ENCODE measurements around the gene GBF1. TPM values are rescaled to one million over a fixed set of nuclear protein-coding genes. Genes with fewer than 3 reads are reported as not detected.

Gene GBF1
- total RNA-seq, 4 donors from 2014 or later, result 34.0 to 68.3 (median 53.5) TPM

DNA sequence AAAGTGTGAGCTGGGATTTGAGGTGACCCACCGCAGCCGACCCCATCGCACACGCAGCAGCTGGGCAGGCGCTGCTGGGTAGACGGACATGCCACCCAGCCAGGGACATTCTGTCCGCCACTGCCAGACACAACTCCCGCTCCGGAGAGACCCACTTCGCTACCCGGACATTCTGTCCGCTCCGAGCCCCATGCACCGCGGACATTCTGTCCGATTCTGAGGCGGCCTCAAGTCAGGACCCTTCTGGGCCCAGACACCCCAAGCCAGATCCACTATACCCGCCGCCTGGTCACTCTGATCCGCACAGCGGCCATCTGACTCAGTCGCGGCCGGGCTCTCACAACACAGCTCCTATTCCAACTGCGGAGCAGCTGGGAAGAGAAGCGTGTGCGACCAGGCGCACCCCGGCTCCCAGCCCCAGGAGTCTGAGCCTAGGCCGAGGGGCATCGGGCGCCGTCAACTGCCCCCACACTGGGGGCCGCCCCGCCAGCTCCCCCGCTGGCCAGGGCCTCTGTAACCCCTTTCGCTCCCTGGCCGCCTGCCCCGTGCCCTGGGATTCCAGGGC is 4.8 kb upstream of the GBF1 start:
- no peak for TF ChIP-seq POLR2A (IDR thresholded peaks at IDR 0.05)
- TF ChIP-seq, protein P1, sequence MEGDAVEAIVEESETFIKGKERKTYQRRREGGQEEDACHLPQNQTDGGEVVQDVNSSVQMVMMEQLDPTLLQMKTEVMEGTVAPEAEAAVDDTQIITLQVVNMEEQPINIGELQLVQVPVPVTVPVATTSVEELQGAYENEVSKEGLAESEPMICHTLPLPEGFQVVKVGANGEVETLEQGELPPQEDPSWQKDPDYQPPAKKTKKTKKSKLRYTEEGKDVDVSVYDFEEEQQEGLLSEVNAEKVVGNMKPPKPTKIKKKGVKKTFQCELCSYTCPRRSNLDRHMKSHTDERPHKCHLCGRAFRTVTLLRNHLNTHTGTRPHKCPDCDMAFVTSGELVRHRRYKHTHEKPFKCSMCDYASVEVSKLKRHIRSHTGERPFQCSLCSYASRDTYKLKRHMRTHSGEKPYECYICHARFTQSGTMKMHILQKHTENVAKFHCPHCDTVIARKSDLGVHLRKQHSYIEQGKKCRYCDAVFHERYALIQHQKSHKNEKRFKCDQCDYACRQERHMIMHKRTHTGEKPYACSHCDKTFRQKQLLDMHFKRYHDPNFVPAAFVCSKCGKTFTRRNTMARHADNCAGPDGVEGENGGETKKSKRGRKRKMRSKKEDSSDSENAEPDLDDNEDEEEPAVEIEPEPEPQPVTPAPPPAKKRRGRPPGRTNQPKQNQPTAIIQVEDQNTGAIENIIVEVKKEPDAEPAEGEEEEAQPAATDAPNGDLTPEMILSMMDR (IDR thresholded peaks at IDR 0.05), result no peak
- intact Hi-C loops (cut with DNase I), result no loop called here
- peak in 1 of 2 donors; percentile 18 for DNase-seq
- Histone ChIP-seq H3K4me3 (replicated peaks in 1 of 3) (peak overlapping the region in 2 of 3 donors; percentile 0 to 57), H3K27ac (no peak overlapping the region), H3K4me1 (peaks cover 8 to 20% of the 10 kb centered on the region in 2 donors), H3K9me3 (no peaks in the 10 kb centered on the region), H3K36me3 (no peaks in the 10 kb centered on the region), H3K27me3 (no peaks in the 10 kb centered on the region)
- WGBS, 2 donors, result 25 to 35% methylated on average over 16 to 23 of the region's 39 CpGs

DNA sequence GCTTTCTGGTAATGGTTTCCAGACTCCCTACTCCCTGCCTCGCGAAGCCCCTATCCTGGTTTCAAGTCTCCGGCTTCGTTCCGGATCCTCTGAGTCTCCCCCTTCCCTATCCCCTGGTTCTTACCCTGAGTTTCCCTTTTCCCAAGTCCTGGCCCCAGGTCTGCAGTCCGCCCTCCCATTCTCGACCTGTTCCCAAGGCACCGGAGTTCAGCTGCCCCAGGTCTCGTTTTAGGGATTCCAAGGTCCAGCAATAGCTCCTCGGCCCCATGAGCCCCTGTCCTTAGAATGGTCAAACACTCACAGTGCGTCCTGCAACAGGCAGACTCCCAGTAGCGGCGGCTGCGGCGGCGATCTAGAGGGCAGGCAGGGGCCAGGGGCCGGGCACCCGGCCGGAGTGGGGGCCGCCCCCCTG is 4.3 kb upstream of the GBF1 start:
- no peaks in the 10 kb centered on the region for H3K36me3 ChIP-seq
- H3K9me3 ChIP-seq, result no peaks in the 10 kb centered on the region
- peaks cover 8 to 20% of the 10 kb centered on the region in 2 donors for H3K4me1 ChIP-seq
- intact Hi-C loops (cut with DNase I), result no loop called here
- no peak overlapping the region for H3K27ac ChIP-seq
- TF ChIP-seq, protein P1 (IDR thresholded peaks at IDR 0.05), result no peak
- no peak for TF ChIP-seq POLR2A (IDR thresholded peaks at IDR 0.05)
- DNase-seq, result no peak
- peak overlapping the region; percentile 0 to 57 (median 34) for H3K4me3 ChIP-seq (replicated peaks in 1 of 3)
- no peaks in the 10 kb centered on the region for H3K27me3 ChIP-seq
- WGBS, 2 donors, result 3 to 4% methylated on average over 11 of the region's 20 CpGs

DNA sequence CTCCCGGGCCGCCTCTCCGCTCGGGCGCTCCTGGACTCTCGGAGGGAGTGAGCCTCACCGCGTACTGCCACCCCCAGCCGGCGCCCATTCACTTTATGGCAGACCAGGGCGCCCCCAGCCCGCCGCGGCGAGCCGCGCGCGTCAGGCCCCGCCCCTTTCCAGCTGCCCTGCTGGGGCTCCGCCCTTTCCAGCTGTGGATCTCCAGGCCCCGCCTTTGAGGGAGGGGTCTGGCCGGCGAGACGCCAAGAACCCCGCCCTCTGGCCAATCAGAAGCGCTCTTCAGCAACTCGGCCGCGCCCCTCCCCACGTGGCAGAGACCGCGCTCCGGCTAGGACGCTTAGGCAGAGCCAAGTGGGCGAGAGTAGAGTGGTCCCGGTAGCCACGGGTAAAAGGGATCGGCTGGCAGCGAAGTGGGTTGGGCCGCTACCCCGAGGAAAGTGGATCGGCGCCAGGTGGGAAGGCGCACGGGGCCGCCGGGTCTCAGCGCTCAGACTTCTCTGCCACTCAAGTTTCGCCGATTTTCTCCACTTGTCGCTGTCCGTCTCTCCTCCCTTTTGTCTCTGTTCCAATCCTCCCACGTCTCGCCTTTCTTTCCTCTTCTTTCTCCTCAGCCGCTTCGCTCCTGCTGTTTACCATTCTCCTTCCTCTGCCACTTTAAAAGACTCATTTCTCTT is 3.8 kb upstream of the GBF1 start, which contains the start of gene PITX3:
Gene PITX3 (minus strand): TSS at position 69 of the 674 bp plus-strand sequence. CDS start 9,432 bp downstream, outside the sequence.
- Histone ChIP-seq H3K4me1 (peaks cover 14 to 25% of the 10 kb centered on the region in 2 donors), H3K36me3 (no peaks in the 10 kb centered on the region), H3K27me3 (no peaks in the 10 kb centered on the region), H3K27ac (no peak within 1 kb of the TSS), H3K9me3 (no peaks in the 10 kb centered on the region), H3K4me3 (replicated peaks in 1 of 3) (peak within 1 kb of the TSS; percentile 0 to 57 (median 34))
- TF ChIP-seq POLR2A (IDR thresholded peaks at IDR 0.05), result peak in 1 of 2 donors; percentile 17
- TF ChIP-seq, protein P1 (IDR thresholded peaks at IDR 0.05), result no peak
- WGBS, 2 donors, result 3% methylated on average over 29 to 35 of the region's 57 CpGs
- peak; percentile 82 to 87 for DNase-seq
- intact Hi-C loops (cut with DNase I), result no loop called here

DNA sequence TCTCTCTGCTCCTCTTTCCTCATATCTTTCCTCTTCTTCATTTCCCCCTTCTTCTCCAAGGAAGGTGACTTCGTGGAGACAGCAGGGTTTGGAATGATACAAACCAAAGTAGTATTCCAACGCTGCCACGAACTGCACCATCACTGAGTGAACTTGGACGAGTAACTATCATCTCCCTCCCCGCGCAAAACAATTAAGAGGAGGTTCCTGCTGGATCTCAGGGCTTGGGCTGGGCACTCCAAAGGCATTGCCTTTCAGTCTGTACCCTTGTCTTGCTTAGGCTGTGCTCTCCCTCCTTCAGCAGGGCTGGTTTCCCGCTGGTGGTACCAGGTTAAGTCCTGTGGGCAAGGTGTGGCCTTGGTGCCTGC is 3.2 kb upstream of the GBF1 start:
- WGBS, 2 donors, result 32 to 36% methylated on average over 7 of the region's 7 CpGs
- Histone ChIP-seq H3K9me3 (no peaks in the 10 kb centered on the region), H3K27ac (no peak overlapping the region), H3K36me3 (no peaks in the 10 kb centered on the region), H3K4me3 (replicated peaks in 1 of 3) (peak overlapping the region in 1 of 3 donors; percentile 57), H3K4me1 (peaks cover 19 to 30% of the 10 kb centered on the region in 2 donors), H3K27me3 (no peaks in the 10 kb centered on the region)
- no peak for DNase-seq
- TF ChIP-seq POLR2A (IDR thresholded peaks at IDR 0.05), result no peak
- intact Hi-C loops (cut with DNase I), result no loop called here

DNA sequence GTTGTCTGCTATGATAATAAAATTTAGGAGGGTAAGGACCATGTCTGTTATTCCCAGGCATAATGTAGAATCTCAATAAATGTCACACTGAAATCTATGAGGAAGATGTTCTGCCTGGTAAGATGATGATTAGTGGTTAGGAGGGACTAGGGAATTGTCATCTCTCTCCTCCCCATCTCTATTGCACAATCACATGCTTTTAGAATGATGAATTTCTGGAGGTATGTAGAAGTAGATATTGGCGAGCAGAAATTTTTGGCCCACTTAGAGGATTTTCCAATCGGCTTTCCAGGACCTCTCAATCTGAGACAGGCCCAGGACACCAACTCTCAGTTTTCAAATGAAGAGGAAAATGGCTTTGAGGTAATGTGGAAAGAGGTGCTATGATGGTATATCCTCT is 2.0 kb upstream of the GBF1 start:
- no peak for DNase-seq
- Histone ChIP-seq H3K27me3 (no peaks in the 10 kb centered on the region), H3K27ac (no peak overlapping the region), H3K36me3 (no peaks in the 10 kb centered on the region), H3K9me3 (no peaks in the 10 kb centered on the region), H3K4me3 (replicated peaks in 1 of 3) (no peak overlapping the region), H3K4me1 (peaks cover 31 to 42% of the 10 kb centered on the region in 2 donors)
- intact Hi-C loops (cut with DNase I), result no loop called here
- TF ChIP-seq, protein P1 (IDR thresholded peaks at IDR 0.05), result no peak
- no peak for TF ChIP-seq POLR2A (IDR thresholded peaks at IDR 0.05)
- WGBS, 2 donors, result 83% methylated on average over 2 of the region's 2 CpGs

Data from thyroid gland (tissue), 4 donors.